Osteocyte (in vitro differentiated cells): ENCODE measurements around the gene AP1M2. TPM values are rescaled to one million over a fixed set of nuclear protein-coding genes. Genes with fewer than 3 reads are reported as not detected.
"Not testable (repeated sequence)": the region's sequence is repeated elsewhere in the genome, so short reads cannot be mapped to it uniquely, and the experiment has no call there.

Experiments used
- DNase-seq: peaks from one replicate; pipeline ENCODE4 v3.0.0; 2021; ENCODE audit warnings: mixed read lengths; ENCODE audit not compliant: unreplicated experiment; ENCODE audit errors: extremely low spot score
- H3K27ac Mint-ChIP-seq: one replicate; pipeline ENCODE4 v1.8.0; 2021; ENCODE audit warnings: mild to moderate bottlenecking, mixed read lengths; ENCODE audit not compliant: unreplicated experiment
- H3K27me3 Mint-ChIP-seq: one replicate; pipeline ENCODE4 v1.8.0; 2021; ENCODE audit warnings: mixed read lengths; ENCODE audit not compliant: unreplicated experiment
- H3K36me3 Mint-ChIP-seq: one replicate; pipeline ENCODE4 v1.8.0; 2021; ENCODE audit warnings: mixed read lengths; ENCODE audit not compliant: unreplicated experiment
- H3K4me1 Mint-ChIP-seq: one replicate; pipeline ENCODE4 v1.8.0; 2021; ENCODE audit warnings: mixed read lengths; ENCODE audit not compliant: unreplicated experiment
- H3K4me3 Mint-ChIP-seq: one replicate; pipeline ENCODE4 v1.8.0; 2021; ENCODE audit warnings: mild to moderate bottlenecking, moderate library complexity, mixed read lengths; ENCODE audit not compliant: unreplicated experiment
- H3K9me3 Mint-ChIP-seq: one replicate; pipeline ENCODE4 v1.8.0; 2021; ENCODE audit warnings: mixed read lengths; ENCODE audit not compliant: unreplicated experiment
- total RNA-seq: library from RNA; stranded (reverse); gene quantifications from 2 replicates; pipeline ENCODE4 v1.2.1, GENCODE V29; 2021
- TF ChIP-seq, protein P1 (sequence below): fragments of 200-600 bp; sonication (generic); IDR thresholded peaks from 2 replicates; pipeline ENCODE4 v1.5.0; 2021; ENCODE audit warnings: antibody characterized with exemption, mild to moderate bottlenecking, moderate library complexity

The AP1M2 gene
- total RNA-seq, 1 donor from 2014 or later = not detected

DNA sequence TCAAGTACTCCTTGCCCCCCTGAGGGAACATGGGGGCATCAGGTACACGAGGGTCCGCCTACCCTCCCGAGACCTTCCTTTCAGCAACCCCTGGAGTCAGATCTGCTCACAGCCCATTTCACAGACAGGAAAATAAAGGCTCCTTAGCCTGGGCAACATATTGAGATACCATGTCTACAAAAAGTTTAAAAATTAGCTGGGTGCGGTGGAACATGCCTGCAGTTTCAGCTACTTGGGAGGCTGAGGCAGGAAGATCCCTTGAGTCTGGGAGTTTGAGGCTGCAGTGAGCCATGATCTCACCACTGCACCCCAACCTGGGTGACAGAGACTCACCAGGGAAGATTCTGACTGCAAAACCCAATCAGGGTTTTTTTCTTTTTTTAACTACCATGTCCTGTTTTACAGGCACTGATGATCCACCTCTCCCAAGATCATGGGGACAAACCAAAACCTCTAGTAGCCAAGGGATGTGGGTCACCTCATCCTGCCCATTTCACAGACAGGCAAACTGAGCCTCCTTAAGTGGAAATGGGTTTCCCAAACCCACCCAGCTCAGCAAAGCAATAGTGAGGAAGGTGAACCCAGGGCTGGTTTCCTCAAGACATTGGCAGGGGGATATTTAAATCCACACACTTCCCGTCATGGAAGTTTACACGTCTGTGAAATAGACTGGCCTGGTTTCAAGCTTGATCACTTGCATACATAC is 11.9 kb downstream of the AP1M2 start:
- Mint-ChIP-seq H3K4me1 (peaks cover 6% of the 10 kb centered on the region), H3K9me3 (no peaks in the 10 kb centered on the region), H3K27me3 (no peaks in the 10 kb centered on the region), H3K36me3 (no peaks in the 10 kb centered on the region), H3K27ac (no peak overlapping the region), H3K4me3 (no peak overlapping the region)
- DNase-seq = no peak
- TF ChIP-seq, protein P1, sequence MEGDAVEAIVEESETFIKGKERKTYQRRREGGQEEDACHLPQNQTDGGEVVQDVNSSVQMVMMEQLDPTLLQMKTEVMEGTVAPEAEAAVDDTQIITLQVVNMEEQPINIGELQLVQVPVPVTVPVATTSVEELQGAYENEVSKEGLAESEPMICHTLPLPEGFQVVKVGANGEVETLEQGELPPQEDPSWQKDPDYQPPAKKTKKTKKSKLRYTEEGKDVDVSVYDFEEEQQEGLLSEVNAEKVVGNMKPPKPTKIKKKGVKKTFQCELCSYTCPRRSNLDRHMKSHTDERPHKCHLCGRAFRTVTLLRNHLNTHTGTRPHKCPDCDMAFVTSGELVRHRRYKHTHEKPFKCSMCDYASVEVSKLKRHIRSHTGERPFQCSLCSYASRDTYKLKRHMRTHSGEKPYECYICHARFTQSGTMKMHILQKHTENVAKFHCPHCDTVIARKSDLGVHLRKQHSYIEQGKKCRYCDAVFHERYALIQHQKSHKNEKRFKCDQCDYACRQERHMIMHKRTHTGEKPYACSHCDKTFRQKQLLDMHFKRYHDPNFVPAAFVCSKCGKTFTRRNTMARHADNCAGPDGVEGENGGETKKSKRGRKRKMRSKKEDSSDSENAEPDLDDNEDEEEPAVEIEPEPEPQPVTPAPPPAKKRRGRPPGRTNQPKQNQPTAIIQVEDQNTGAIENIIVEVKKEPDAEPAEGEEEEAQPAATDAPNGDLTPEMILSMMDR = no peak

DNA sequence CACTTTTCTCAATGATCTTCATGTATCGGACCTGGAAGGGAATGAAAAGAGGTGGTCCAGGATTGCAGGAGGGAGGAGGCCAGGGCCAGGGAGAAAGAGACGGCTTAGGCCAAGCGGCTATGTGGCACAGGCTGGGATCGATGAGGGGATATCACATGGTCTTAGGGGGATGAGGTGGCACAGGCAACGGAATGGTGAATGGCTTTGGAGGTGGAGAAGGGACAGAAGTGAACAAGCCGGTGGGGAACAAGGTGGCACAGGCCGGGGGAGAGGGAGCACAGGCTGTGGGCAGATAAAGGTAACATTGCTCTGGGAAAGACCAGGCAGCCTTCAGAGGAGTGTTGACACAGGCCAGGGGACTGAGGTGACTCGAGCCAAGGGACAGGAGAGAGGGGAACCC is 12.7 kb downstream of the AP1M2 start:
- no peak overlapping the region for H3K27ac Mint-ChIP-seq
- H3K27me3 Mint-ChIP-seq = no peaks in the 10 kb centered on the region
- no peaks in the 10 kb centered on the region for H3K36me3 Mint-ChIP-seq
- TF ChIP-seq, protein P1 = no peak
- no peak for DNase-seq
- no peak overlapping the region for H3K4me3 Mint-ChIP-seq
- peaks cover 7% of the 10 kb centered on the region for H3K4me1 Mint-ChIP-seq
- no peaks in the 10 kb centered on the region for H3K9me3 Mint-ChIP-seq

GRCh38 chr19:10573793-10574192 is 13.3 kb downstream of the AP1M2 start:
- H3K27ac Mint-ChIP-seq, H3K36me3 Mint-ChIP-seq, DNase-seq, H3K9me3 Mint-ChIP-seq, H3K4me3 Mint-ChIP-seq, H3K27me3 Mint-ChIP-seq: not testable (repeated sequence)
- peaks cover 12% of the 10 kb centered on the region for H3K4me1 Mint-ChIP-seq

- Mint-ChIP-seq H3K9me3 (no peaks in the 10 kb centered on the region), H3K4me1 (peaks cover 41% of the 10 kb centered on the region), H3K36me3 (no peaks in the 10 kb centered on the region), H3K4me3 (peak within 1 kb of the TSS; percentile 88), H3K27me3 (no peaks in the 10 kb centered on the region), H3K27ac (peak within 1 kb of the TSS; percentile 89)
- TF ChIP-seq, protein P1 = peak; percentile 40
- DNase-seq = peak; percentile 100
These were observed 18.1 kb downstream of the AP1M2 start, which contains the start of gene CDKN2D for GRCh38 chr19:10568826-10569651. CDKN2D (minus strand) TSS chr19:10568979; CDS start chr19:10568653, 326 bp downstream.

DNA sequence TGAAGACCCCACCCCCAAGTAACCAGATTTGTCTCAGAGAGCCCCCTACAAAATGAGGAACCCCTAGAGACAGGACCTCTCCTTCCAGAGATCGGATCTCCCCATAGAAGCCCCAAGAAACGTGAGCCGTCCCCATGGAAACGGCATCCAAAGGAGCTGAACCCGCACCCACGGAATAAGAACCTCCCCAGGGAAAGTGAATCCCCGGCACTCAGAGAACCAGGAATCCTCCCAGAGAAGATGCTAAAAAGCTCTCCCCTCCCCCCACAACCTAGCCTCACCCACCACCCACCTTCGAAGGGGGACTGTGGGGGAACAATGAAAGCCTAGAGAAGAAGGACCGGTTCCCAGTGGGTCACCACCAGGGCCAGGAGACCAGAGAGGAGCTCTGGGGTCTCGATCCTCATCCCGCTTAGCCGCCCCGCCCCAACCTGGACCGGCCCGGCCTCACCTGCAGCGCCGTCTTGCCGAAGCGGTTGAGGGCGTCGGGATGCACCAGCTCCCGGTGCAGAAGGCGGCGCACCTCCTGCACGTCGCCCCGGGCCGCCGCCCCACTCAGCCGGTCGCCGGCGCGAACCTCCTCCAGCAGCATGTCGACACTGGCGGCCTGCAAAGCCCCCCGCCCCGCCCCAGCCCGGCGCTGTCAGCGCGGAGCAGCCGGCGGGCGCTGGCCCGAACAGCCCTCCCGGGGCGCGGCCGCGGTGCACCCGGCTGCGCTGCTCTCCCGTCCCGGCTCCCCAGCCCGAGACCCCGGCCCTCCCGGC is 18.9 kb downstream of the AP1M2 start:
- Mint-ChIP-seq H3K9me3 (no peaks in the 10 kb centered on the region), H3K4me1 (peaks cover 41% of the 10 kb centered on the region), H3K27me3 (no peaks in the 10 kb centered on the region), H3K36me3 (no peaks in the 10 kb centered on the region), H3K4me3 (peak overlapping the region; percentile 88), H3K27ac (peak overlapping the region; percentile 60)
- TF ChIP-seq, protein P1 = no peak
- no peak for DNase-seq
